ENCODE results near the gene GHR.

- TF ChIP-seq, protein P1, sequence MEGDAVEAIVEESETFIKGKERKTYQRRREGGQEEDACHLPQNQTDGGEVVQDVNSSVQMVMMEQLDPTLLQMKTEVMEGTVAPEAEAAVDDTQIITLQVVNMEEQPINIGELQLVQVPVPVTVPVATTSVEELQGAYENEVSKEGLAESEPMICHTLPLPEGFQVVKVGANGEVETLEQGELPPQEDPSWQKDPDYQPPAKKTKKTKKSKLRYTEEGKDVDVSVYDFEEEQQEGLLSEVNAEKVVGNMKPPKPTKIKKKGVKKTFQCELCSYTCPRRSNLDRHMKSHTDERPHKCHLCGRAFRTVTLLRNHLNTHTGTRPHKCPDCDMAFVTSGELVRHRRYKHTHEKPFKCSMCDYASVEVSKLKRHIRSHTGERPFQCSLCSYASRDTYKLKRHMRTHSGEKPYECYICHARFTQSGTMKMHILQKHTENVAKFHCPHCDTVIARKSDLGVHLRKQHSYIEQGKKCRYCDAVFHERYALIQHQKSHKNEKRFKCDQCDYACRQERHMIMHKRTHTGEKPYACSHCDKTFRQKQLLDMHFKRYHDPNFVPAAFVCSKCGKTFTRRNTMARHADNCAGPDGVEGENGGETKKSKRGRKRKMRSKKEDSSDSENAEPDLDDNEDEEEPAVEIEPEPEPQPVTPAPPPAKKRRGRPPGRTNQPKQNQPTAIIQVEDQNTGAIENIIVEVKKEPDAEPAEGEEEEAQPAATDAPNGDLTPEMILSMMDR (IDR thresholded peaks at IDR 0.05): no peak
- no peak for TF ChIP-seq POLR2A (IDR thresholded peaks at IDR 0.05)
Observed at GRCh38 chr5:42518595-42519221, 95.5 kb downstream of the GHR start.
